Fibroblast of peridontal ligament (primary cell): ENCODE data around the gene JAKMIP1.

Experiments used
- DNase-seq: peaks from one replicate; pipeline ENCODE4 v3.0.0-alpha.2; 2010; ENCODE audit errors: extremely low read depth

Gene JAKMIP1

GRCh38 chr4:6119507-6120020, 80.8 kb downstream of the JAKMIP1 start:
- DNase-seq: no peak

- DNase-seq: no peak
Observed at GRCh38 chr4:6118201-6118600, 82.1 kb downstream of the JAKMIP1 start.

GRCh38 chr4:6116696-6117285, 83.6 kb downstream of the JAKMIP1 start:
- DNase-seq: no peak

GRCh38 chr4:6115746-6116586, 84.4 kb downstream of the JAKMIP1 start:
- no peak for DNase-seq

- no peak for DNase-seq
Observed at GRCh38 chr4:6115342-6115741, 85.0 kb downstream of the JAKMIP1 start.

- no peak for DNase-seq
Observed at GRCh38 chr4:6114601-6115000, 85.7 kb downstream of the JAKMIP1 start.

GRCh38 chr4:6114181-6114580, 86.2 kb downstream of the JAKMIP1 start:
- no peak for DNase-seq

GRCh38 chr4:6113641-6114040, 86.7 kb downstream of the JAKMIP1 start:
- no peak for DNase-seq

- no peak for DNase-seq
Observed at GRCh38 chr4:6112606-6113290, 87.6 kb downstream of the JAKMIP1 start.

GRCh38 chr4:6111354-6111960, 88.9 kb downstream of the JAKMIP1 start:
- no peak for DNase-seq

- no peak for DNase-seq
Observed at GRCh38 chr4:6110681-6111353, 89.5 kb downstream of the JAKMIP1 start.

- no peak for DNase-seq
Observed at GRCh38 chr4:6109842-6110560, 90.3 kb downstream of the JAKMIP1 start.

GRCh38 chr4:6107886-6108285, 92.5 kb downstream of the JAKMIP1 start:
- no peak for DNase-seq

- DNase-seq: no peak
Observed at GRCh38 chr4:6107114-6107791, 93.1 kb downstream of the JAKMIP1 start.

- no peak for DNase-seq
Observed at GRCh38 chr4:6106156-6106555, 94.2 kb downstream of the JAKMIP1 start.

- DNase-seq: no peak
Observed at GRCh38 chr4:6105311-6105911, 94.9 kb downstream of the JAKMIP1 start.

- no peak for DNase-seq
Observed at GRCh38 chr4:6104541-6105130, 95.7 kb downstream of the JAKMIP1 start.

- DNase-seq: no peak
Observed at GRCh38 chr4:6097581-6097980, 102.8 kb downstream of the JAKMIP1 start.

- no peak for DNase-seq
Observed at GRCh38 chr4:6095897-6096296, 104.5 kb downstream of the JAKMIP1 start.
